Loucy (cell line): ENCODE measurements around the gene LRRC71.

ENCODE experiments used
- CTCF ChIP-seq: fragments of 200-600 bp; sonication (generic); conservative IDR thresholded peaks from 2 replicates; pipeline ENCODE4 v1.5.1; 2014; ENCODE audit warnings: mild to moderate bottlenecking, antibody characterized with exemption, low read length
- EZH2phosphoT487 ChIP-seq: fragments of 200-600 bp; IDR thresholded peaks from 2 replicates; pipeline ENCODE4 v1.6.1; 2018; ENCODE audit warnings: antibody characterized with exemption, mild to moderate bottlenecking, moderate library complexity, borderline replicate concordance

GRCh38 chr1:156879876-156880275 is 40.6 kb upstream of the LRRC71 start:
- TF ChIP-seq CTCF (no peak), EZH2phosphoT487 (no peak)
